Measurements from ENCODE around the gene PLEKHB1. TPM values are rescaled to one million over a fixed set of nuclear protein-coding genes. Genes with fewer than 3 reads are reported as not detected.

The PLEKHB1 gene
- total RNA-seq, 1 experiment from 2014 or later: 22.9 TPM

- no peak overlapping the region for H2AFZ ChIP-seq (ENCODE audit: low read depth, low read length, poor library complexity, severe bottlenecking)
- no peak overlapping the region for H3K4me3 ChIP-seq (replicated peaks in 1 of 2; ENCODE audit: low read depth in 1 of 2, low read length in 2 of 2)
- H3K27me3 ChIP-seq (ENCODE audit: insufficient read depth, low read length): peaks cover 9% of the 10 kb centered on the region; the same call in 1 of the 2 replicates
- no peak overlapping the region for H3K9ac ChIP-seq (ENCODE audit: low read length)
- no peaks in the 10 kb centered on the region for H3K9me3 ChIP-seq (ENCODE audit: control insufficient read depth in 1 of 2, insufficient read depth in 1 of 2, low read depth in 1 of 2, low read length in 2 of 2)
- TF ChIP-seq EZH2phosphoT487 (IDR thresholded peaks at IDR 0.05; ENCODE audit: borderline replicate concordance) (no peak), ZNF274 (IDR thresholded peaks at IDR 0.05; ENCODE audit: low read depth, low read length) (no peak), ZFX (IDR thresholded peaks at IDR 0.05) (no peak), FOSL1 (IDR thresholded peaks at IDR 0.05; ENCODE audit: low read depth) (no peak), RAD21 (IDR thresholded peaks at IDR 0.05; ENCODE audit: low read depth) (no peak), EZH2 (IDR thresholded peaks at IDR 0.05) (no peak), SRF (IDR thresholded peaks at IDR 0.05; ENCODE audit: low read depth) (no peak), EGR1 (IDR thresholded peaks at IDR 0.05; ENCODE audit: low read depth) (no peak)
- TF ChIP-seq, protein P1, sequence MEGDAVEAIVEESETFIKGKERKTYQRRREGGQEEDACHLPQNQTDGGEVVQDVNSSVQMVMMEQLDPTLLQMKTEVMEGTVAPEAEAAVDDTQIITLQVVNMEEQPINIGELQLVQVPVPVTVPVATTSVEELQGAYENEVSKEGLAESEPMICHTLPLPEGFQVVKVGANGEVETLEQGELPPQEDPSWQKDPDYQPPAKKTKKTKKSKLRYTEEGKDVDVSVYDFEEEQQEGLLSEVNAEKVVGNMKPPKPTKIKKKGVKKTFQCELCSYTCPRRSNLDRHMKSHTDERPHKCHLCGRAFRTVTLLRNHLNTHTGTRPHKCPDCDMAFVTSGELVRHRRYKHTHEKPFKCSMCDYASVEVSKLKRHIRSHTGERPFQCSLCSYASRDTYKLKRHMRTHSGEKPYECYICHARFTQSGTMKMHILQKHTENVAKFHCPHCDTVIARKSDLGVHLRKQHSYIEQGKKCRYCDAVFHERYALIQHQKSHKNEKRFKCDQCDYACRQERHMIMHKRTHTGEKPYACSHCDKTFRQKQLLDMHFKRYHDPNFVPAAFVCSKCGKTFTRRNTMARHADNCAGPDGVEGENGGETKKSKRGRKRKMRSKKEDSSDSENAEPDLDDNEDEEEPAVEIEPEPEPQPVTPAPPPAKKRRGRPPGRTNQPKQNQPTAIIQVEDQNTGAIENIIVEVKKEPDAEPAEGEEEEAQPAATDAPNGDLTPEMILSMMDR (IDR thresholded peaks at IDR 0.05 in 2 of 3, conservative IDR thresholded peaks at IDR 0.05 in 1 of 3; ENCODE audit: borderline replicate concordance in 1 of 3, insufficient read depth in 1 of 3, low read depth in 2 of 3, low read length in 2 of 3): no peak
- TF ChIP-seq, protein P2, sequence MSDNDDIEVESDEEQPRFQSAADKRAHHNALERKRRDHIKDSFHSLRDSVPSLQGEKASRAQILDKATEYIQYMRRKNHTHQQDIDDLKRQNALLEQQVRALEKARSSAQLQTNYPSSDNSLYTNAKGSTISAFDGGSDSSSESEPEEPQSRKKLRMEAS (IDR thresholded peaks at IDR 0.05): no peak
- no peaks in the 10 kb centered on the region for H4K20me1 ChIP-seq (ENCODE audit: insufficient read depth)
- H3K36me3 ChIP-seq (ENCODE audit: control insufficient read depth in 1 of 2, insufficient read depth in 2 of 2, low read length in 2 of 2): no peaks in the 10 kb centered on the region
- ATAC-seq: no peak
- intact Hi-C loops (cut with micrococcal nuclease): no loop called here
- no peaks in the 10 kb centered on the region for H3K79me2 ChIP-seq (ENCODE audit: insufficient read depth, low read length)
- ChIA-PET POLR2A (no interaction called here), RAD21 (ENCODE audit: low non-redundant PET in 1 of 2, low total read pairs in 2 of 2, uncharacterized antibody in 2 of 2, unreplicated experiment in 2 of 2) (no interaction called here), CTCF (interaction anchor here (1.8 kb wide), 1 partner anchor 38 kb away, joined by 5 read pairs; no protein-coding TSS in a partner anchor)
- BruUV-seq (replicated peaks): no TSS peak
- H3K4me1 ChIP-seq (ENCODE audit: control insufficient read depth in 1 of 2, insufficient read depth in 2 of 2, low read length in 2 of 2): peaks cover 0 to 4% of the 10 kb centered on the region in 2 experiments; a peak in 1 of 4 replicates
- no peaks in the 10 kb centered on the region for H3K9me2 ChIP-seq (ENCODE audit: insufficient read depth)
- DNase-seq (ENCODE audit: low read depth, low spot score): no peak
- H3K27ac ChIP-seq (ENCODE audit: low read depth, low read length): no peak overlapping the region
- no peak overlapping the region for H3K4me2 ChIP-seq (ENCODE audit: low read length)
Measured at GRCh38 chr11:73622926-73623593, 23.3 kb upstream of the PLEKHB1 start.

Data from HCT116 (cell line).